Small intestine (tissue), 7 donors: ENCODE measurements around the gene B4GALT2. TPM values are rescaled to one million over a fixed set of nuclear protein-coding genes. Genes with fewer than 3 reads are reported as not detected.

Source experiments
- DNase-seq, 2 donors: peaks; one replicate each; pipeline versions ENCODE4 v3.0.0 to v3.0.0-alpha.2; 2013
- FAIRE-seq: peaks from 2 replicates; lab custom pipeline; 2012; peaks lifted over from hg19 to GRCh38; lab: Jason Lieb, UNC
- H3K27ac ChIP-seq, 3 donors: one replicate each; pipeline ENCODE4 v1.5.1; 2013; ENCODE audit warnings: low read length in 2 of 3, mild to moderate bottlenecking in 2 of 3, control low read depth in 1 of 3, inconsistent platforms in 1 of 3, low read depth in 1 of 3, moderate library complexity in 1 of 3
- H3K27me3 ChIP-seq, 3 donors: one replicate each; pipeline ENCODE4 v1.6.1; 2013; ENCODE audit warnings: low read length in 3 of 3, inconsistent platforms in 1 of 3; ENCODE audit not compliant: control insufficient read depth in 3 of 3, insufficient read depth in 3 of 3
- H3K36me3 ChIP-seq, 3 donors: one replicate each; pipeline ENCODE4 v1.6.1; 2013; ENCODE audit warnings: low read length in 3 of 3, inconsistent platforms in 1 of 3, low read depth in 1 of 3, mild to moderate bottlenecking in 1 of 3, moderate library complexity in 1 of 3; ENCODE audit not compliant: control insufficient read depth in 3 of 3, insufficient read depth in 2 of 3
- H3K4me1 ChIP-seq, 3 donors: one replicate each; pipeline ENCODE4 v1.6.1; 2013; ENCODE audit warnings: low read length in 2 of 3, inconsistent platforms in 1 of 3, low read depth in 1 of 3, mild to moderate bottlenecking in 1 of 3, moderate library complexity in 1 of 3; ENCODE audit not compliant: control insufficient read depth in 3 of 3, insufficient read depth in 2 of 3
- H3K4me3 ChIP-seq, 3 donors: one replicate each; pipeline ENCODE4 v1.5.1; 2013; ENCODE audit warnings: low read length in 3 of 3, control low read depth in 1 of 3, inconsistent platforms in 1 of 3, low read depth in 1 of 3, mild to moderate bottlenecking in 1 of 3, moderate library complexity in 1 of 3
- H3K9me3 ChIP-seq, 2 donors: one replicate each; pipeline ENCODE4 v1.6.1; 2013; ENCODE audit warnings: low read depth in 1 of 2, low read length in 1 of 2; ENCODE audit not compliant: control insufficient read depth in 2 of 2, insufficient read depth in 1 of 2
- WGBS, 3 donors: extraction: QIAGEN DNeasy Blood & Tissue Kit; methylation state at CpG; one replicate each; pipeline ENCODE4 v1.1.7; 2013; 5-methylcytosine and 5-hydroxymethylcytosine counted together
- polyA plus RNA-seq, 4 donors: library from polyadenylated mRNA; stranded (reverse) in 3 of 4; unstranded in 1 of 4; fragments of 200-250 nt in 3 of 4; fragments of 120-200 nt in 1 of 4; gene quantifications; one replicate each; pipeline versions ENCODE4 v1.2.1 to v1.2.3, GENCODE V29; 2013
- donor health status: healthy with polysubstance abuse.
- donor health status: control.
- donor health status: control.
- donor health status: Bipolar disorder and iron deficiency.
- donor health status: healthy.

The B4GALT2 gene
- polyA plus RNA-seq, 4 donors = 8.9 to 34.6 (median 25.9) TPM

DNA sequence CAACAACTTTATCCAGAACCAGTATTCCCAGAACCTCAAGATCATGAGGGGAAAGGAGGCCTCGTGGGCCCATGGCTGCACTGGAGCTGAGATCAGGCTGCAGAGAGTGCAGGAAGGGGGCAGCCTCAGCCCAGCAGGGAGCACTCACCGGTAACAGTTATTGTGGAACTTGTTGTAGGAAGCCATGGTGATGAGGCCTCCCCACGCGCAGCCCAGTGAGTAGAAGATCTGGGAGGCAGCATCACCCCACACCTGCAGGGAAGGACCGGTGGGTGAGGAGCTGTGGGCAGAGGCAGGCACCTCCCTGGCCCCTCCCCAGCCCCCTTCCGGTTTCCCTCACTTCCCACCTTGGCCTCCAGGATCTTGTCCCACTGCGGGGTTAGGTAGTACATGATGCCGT lies 23.2 kb downstream of the B4GALT2 start:
- WGBS, 3 donors = 78 to 85% (median 85%) methylated on average over 8 of the region's 8 CpGs
- FAIRE-seq = no peak
- Histone ChIP-seq H3K9me3 (no peaks in the 10 kb centered on the region), H3K4me1 (peaks cover 0 to 17% (median 0%) of the 10 kb centered on the region in 3 donors), H3K27me3 (no peaks in the 10 kb centered on the region), H3K4me3 (no peak overlapping the region), H3K27ac (no peak overlapping the region), H3K36me3 (peaks cover 0 to 21% (median 0%) of the 10 kb centered on the region in 3 donors)
- no peak for DNase-seq

DNA sequence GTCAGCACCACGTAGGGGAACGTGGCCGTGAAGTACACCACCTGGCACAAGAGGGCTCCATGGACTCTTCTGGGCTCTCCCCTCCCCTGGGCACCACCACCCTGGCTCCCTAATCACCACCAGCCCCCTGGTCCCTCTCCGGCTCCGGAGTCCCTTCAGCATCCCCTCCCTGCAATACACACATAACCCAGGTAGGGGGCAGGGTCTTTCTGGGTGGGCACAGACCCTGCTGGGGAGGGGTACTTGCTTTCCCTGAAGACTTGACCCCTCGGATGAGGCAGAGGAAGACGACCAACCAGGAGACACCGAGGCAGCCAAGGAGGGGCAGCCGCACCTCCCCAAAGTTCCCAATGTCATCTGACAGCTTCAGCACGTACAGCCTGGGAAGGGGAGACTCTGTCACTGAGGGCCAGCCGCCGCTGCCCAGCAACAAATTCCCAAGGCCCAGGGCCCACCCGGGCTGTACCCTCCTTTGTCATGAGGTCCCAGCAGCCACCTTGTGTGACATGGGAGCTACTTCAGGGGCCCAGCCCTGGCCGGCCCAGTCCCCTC lies 23.7 kb downstream of the B4GALT2 start:
- peaks cover 0 to 25% (median 0%) of the 10 kb centered on the region in 3 donors for H3K36me3 ChIP-seq
- H3K27ac ChIP-seq = no peak overlapping the region
- 87 to 94% (median 89%) methylated on average over 13 to 14 of the region's 14 CpGs for WGBS, 3 donors
- H3K4me1 ChIP-seq = peaks cover 0 to 12% (median 0%) of the 10 kb centered on the region in 3 donors
- no peak overlapping the region for H3K4me3 ChIP-seq
- no peaks in the 10 kb centered on the region for H3K27me3 ChIP-seq
- DNase-seq (no peak), FAIRE-seq (no peak)
- H3K9me3 ChIP-seq = no peaks in the 10 kb centered on the region

DNA sequence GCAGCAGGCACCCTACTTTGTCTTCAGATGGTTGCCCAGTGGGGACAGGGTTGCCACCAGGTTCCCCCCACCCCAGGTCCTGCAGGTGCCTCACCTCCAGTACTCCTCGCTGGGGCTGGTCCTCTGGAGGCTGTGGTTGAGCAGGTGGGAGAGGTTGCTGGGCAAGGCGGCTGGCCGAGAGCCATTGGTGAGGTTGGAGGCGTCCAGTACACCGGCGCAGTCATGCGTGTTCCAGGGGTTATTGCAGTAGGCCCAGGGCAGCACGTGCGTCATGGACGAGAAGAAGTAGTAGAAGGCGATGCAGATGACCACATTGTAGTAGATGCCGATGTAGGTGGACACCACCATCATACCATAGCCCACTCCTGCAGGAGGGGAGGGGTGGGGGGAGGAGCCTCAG lies 29.2 kb downstream of the B4GALT2 start:
- Histone ChIP-seq H3K27me3 (no peaks in the 10 kb centered on the region), H3K4me3 (no peak overlapping the region), H3K27ac (no peak overlapping the region), H3K9me3 (no peaks in the 10 kb centered on the region), H3K36me3 (peaks cover 0 to 10% (median 0%) of the 10 kb centered on the region in 3 donors), H3K4me1 (peaks cover 0 to 18% (median 0%) of the 10 kb centered on the region in 3 donors)
- no peak for FAIRE-seq
- 93 to 96% (median 94%) methylated on average over 12 of the region's 12 CpGs for whole genome bisulfite sequencing, 3 donors
- DNase-seq = no peak

DNA sequence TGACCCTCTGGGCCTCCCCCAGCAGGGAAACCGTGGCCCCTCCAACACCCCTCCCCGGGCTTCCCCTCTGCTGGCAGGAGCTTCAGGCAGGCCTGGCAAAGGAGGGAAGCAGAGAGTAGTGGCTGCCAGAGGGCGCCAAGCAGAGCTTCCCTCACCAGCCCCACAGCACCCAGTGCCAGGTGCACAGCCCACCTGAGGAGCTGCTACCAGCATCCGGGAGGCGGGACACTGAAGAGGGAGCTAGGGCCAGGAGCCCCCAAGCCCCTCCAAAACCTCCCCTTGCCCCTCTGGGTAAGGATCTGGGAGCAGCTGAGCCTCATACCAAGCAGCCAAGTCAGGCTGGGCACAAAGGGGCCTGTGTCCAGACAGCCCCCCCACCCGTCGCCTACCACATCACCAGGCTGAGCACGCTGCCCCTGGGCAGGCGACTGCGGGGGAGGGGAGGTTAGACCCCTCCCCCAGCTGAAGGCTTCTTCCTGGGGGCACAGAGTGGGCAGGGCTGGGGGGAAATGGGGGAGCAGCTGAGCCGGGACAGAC lies 32.0 kb downstream of the B4GALT2 start:
- Histone ChIP-seq H3K36me3 (peaks cover 0 to 11% (median 0%) of the 10 kb centered on the region in 3 donors), H3K4me1 (peaks cover 0 to 25% (median 0%) of the 10 kb centered on the region in 3 donors), H3K27ac (no peak overlapping the region), H3K9me3 (no peaks in the 10 kb centered on the region), H3K4me3 (no peak overlapping the region), H3K27me3 (no peaks in the 10 kb centered on the region)
- FAIRE-seq (no peak), DNase-seq (no peak)
- 85 to 92% (median 89%) methylated on average over 9 to 11 of the region's 11 CpGs for WGBS, 3 donors

DNA sequence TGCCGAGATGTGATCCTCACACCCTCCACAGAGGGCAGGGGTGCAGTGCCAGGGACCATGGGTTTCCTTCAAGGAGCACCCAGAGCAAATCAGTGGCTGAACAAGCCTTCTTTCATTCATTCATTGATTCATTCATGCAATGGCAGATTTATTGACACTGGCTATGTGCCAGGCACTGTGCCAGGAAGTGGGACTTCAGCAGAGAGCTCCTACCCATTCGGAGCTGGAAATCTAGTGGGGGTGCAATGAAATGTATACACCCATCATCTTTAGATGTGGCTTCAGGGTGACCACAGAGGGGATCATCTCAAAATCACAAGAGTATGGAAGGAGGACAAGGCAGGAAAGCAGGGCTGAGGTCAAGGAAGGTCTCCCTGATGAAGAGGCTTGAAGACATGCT lies 33.4 kb downstream of the B4GALT2 start:
- H3K27ac ChIP-seq = no peak overlapping the region
- no peak overlapping the region for H3K4me3 ChIP-seq
- peak in 1 of 2 donors; percentile 30 for DNase-seq
- no peaks in the 10 kb centered on the region for H3K9me3 ChIP-seq
- H3K27me3 ChIP-seq = no peaks in the 10 kb centered on the region
- FAIRE-seq = no peak
- 39 to 53% (median 50%) methylated on average over 2 of the region's 2 CpGs for WGBS, 3 donors
- H3K4me1 ChIP-seq = peaks cover 0 to 25% (median 0%) of the 10 kb centered on the region in 3 donors
- H3K36me3 ChIP-seq = peaks cover 0 to 6% (median 0%) of the 10 kb centered on the region in 3 donors

GRCh38 chr1:44012941-44013609 lies 34.1 kb downstream of the B4GALT2 start:
- no peak overlapping the region for H3K4me3 ChIP-seq
- H3K9me3 ChIP-seq = no peaks in the 10 kb centered on the region
- H3K36me3 ChIP-seq = peaks cover 0 to 4% (median 0%) of the 10 kb centered on the region in 3 donors
- WGBS, 3 donors = 69 to 81% (median 77%) methylated on average over 11 to 13 of the region's 13 CpGs
- no peaks in the 10 kb centered on the region for H3K27me3 ChIP-seq
- DNase-seq = no peak
- FAIRE-seq = no peak
- peaks cover 0 to 25% (median 0%) of the 10 kb centered on the region in 3 donors for H3K4me1 ChIP-seq
- H3K27ac ChIP-seq = no peak overlapping the region

DNA sequence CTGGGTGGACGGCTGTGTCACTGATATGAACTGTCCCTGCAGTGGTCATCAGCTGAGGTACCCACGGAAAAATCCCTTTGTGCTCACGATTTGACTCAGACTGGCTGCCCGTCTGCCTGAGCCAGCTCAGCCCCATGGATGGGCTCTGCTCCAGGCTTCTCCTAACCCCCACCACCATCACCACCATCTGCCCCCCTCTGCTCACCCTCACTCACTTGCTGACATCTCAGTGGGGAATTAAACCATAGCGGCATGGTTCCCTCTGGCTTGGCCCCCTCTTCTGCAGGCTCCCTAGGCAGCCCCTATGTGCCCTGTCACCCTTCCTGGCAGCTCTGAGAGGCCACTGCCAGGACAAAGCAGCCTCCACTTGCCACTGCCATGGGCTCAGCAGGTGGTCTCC lies 34.9 kb downstream of the B4GALT2 start:
- DNase-seq = no peak

GRCh38 chr1:44014365-44015104 lies 35.5 kb downstream of the B4GALT2 start:
- H3K4me1 ChIP-seq = peaks cover 0 to 25% (median 0%) of the 10 kb centered on the region in 3 donors
- WGBS, 3 donors = 63 to 71% (median 68%) methylated on average over 8 of the region's 8 CpGs
- H3K27me3 ChIP-seq = no peaks in the 10 kb centered on the region
- H3K4me3 ChIP-seq = no peak overlapping the region
- DNase-seq (peak in 1 of 2 donors; percentile 10), FAIRE-seq (no peak)
- no peak overlapping the region for H3K27ac ChIP-seq
- H3K9me3 ChIP-seq = no peaks in the 10 kb centered on the region
- H3K36me3 ChIP-seq = peaks cover 0 to 4% (median 0%) of the 10 kb centered on the region in 3 donors

More for the DNA sequence above, 34.9 kb downstream of the B4GALT2 start:
- Histone ChIP-seq H3K4me1 (peaks cover 0 to 25% (median 0%) of the 10 kb centered on the region in 3 donors), H3K9me3 (no peaks in the 10 kb centered on the region), H3K27me3 (no peaks in the 10 kb centered on the region), H3K4me3 (no peak overlapping the region), H3K36me3 (peaks cover 0 to 4% (median 0%) of the 10 kb centered on the region in 3 donors), H3K27ac (no peak overlapping the region)
- FAIRE-seq = no peak
- WGBS, 3 donors = 80 to 95% (median 89%) methylated on average over 5 of the region's 5 CpGs
